GM12891 (cell line): ENCODE data around the gene CHST4.
"Not testable (repeated sequence)": the region's sequence is repeated elsewhere in the genome, so short reads cannot be mapped to it uniquely, and the experiment has no call there.

ENCODE experiments used
- DNase-seq: peaks from one replicate; pipeline ENCODE4 v3.0.0; 2011; ENCODE audit warnings: low spot score; ENCODE audit not compliant: insufficient read length
- FAIRE-seq: peaks from 2 replicates; lab custom pipeline; 2011; peaks lifted over from hg19 to GRCh38; lab: Jason Lieb, UNC
- PAX5 ChIP-seq: IDR thresholded peaks from 2 replicates; pipeline ENCODE4 v1.6.1; 2011; ENCODE audit warnings: low read length, moderate library complexity, mild to moderate bottlenecking; ENCODE audit not compliant: insufficient read depth, severe bottlenecking
- POLR2A ChIP-seq: IDR thresholded peaks from 2 replicates; pipeline ENCODE4 v1.6.1; 2011; ENCODE audit warnings: low read depth, low read length, control low read depth
- POLR2AphosphoS5 ChIP-seq: IDR thresholded peaks from 2 replicates; pipeline ENCODE4 v1.6.1; 2011; ENCODE audit warnings: low read depth, low read length, control low read depth
- POU2F2 ChIP-seq: IDR thresholded peaks from 2 replicates; pipeline ENCODE4 v1.6.1; 2011; ENCODE audit warnings: low read depth, mild to moderate bottlenecking, control low read depth, low read length, moderate library complexity
- SPI1 ChIP-seq: IDR thresholded peaks from 2 replicates; pipeline ENCODE4 v1.6.1; 2011; ENCODE audit warnings: low read depth, low read length, control low read depth
- TAF1 ChIP-seq: IDR thresholded peaks from 2 replicates; pipeline ENCODE4 v1.6.1; 2011; ENCODE audit warnings: low read depth, low read length, control low read depth

CHST4 gene

GRCh38 chr16:71569621-71570020, 43.4 kb downstream of the CHST4 start:
- TF ChIP-seq TAF1, result no peak
- no peak for DNase-seq
- FAIRE-seq, result no peak

GRCh38 chr16:71570144-71570543, 43.9 kb downstream of the CHST4 start:
- FAIRE-seq, result no peak
- no peak for DNase-seq
- no peak for TF ChIP-seq PAX5
- TF ChIP-seq POLR2AphosphoS5, result no peak
- no peak for TF ChIP-seq TAF1
- no peak for TF ChIP-seq POLR2A
- no peak for TF ChIP-seq POU2F2
- TF ChIP-seq SPI1, result no peak

GRCh38 chr16:71572497-71573116, 46.4 kb downstream of the CHST4 start:
- DNase-seq (no peak), FAIRE-seq (no peak)
- TF ChIP-seq POLR2AphosphoS5 (no peak), PAX5 (no peak), POLR2A (no peak), SPI1 (no peak), POU2F2 (no peak), TAF1 (no peak)

GRCh38 chr16:71573387-71574094, 47.3 kb downstream of the CHST4 start:
- DNase-seq (no peak), FAIRE-seq (no peak)
- TF ChIP-seq POLR2AphosphoS5 (no peak), POU2F2 (no peak), PAX5 (no peak), POLR2A (no peak), TAF1 (no peak)

- FAIRE-seq (no peak), DNase-seq (no peak)
- TF ChIP-seq POLR2AphosphoS5, result no peak
- no peak for TF ChIP-seq POLR2A
- no peak for TF ChIP-seq PAX5
- no peak for TF ChIP-seq POU2F2
- no peak for TF ChIP-seq SPI1
- TF ChIP-seq TAF1, result no peak
These were observed 48.5 kb downstream of the CHST4 start for GRCh38 chr16:71574702-71575101.

- no peak for DNase-seq
- no peak for TF ChIP-seq PAX5
- TF ChIP-seq POLR2A, result no peak
- no peak for TF ChIP-seq POU2F2
- TF ChIP-seq TAF1, result no peak
- no peak for TF ChIP-seq SPI1
- TF ChIP-seq POLR2AphosphoS5, result no peak
- no peak for FAIRE-seq
These were observed 50.7 kb downstream of the CHST4 start, which contains the start of gene TAT for GRCh38 chr16:71576971-71577370. Gene TAT, minus strand, starts transcription at chr16:71577092. Its CDS starts 677 bp downstream, at chr16:71576415.

- not testable (repeated sequence) for DNase-seq, FAIRE-seq
These were observed 56.3 kb downstream of the CHST4 start for GRCh38 chr16:71582553-71582848.

- TF ChIP-seq POLR2A (no peak), TAF1 (no peak), SPI1 (no peak), POLR2AphosphoS5 (no peak), PAX5 (no peak), POU2F2 (no peak)
- FAIRE-seq (no peak), DNase-seq (no peak)
These were observed 58.5 kb downstream of the CHST4 start for GRCh38 chr16:71584543-71585317.

GRCh38 chr16:71585318-71585703, 59.1 kb downstream of the CHST4 start:
- TF ChIP-seq PAX5 (no peak), POLR2A (no peak), POU2F2 (no peak), POLR2AphosphoS5 (no peak), SPI1 (no peak), TAF1 (no peak)
- FAIRE-seq, result no peak
- no peak for DNase-seq
